Measurements from ENCODE around the gene DYRK3.
"Not testable (repeated sequence)": the region's sequence is repeated elsewhere in the genome, so short reads cannot be mapped to it uniquely, and the experiment has no call there.

GRCh38 chr1:206642074-206642473 is 6.7 kb downstream of the DYRK3 start:
- TF ChIP-seq EZH2 (IDR thresholded peaks at IDR 0.05; ENCODE audit: insufficient read depth, poor library complexity, severe bottlenecking); EZH2phosphoT487 (IDR thresholded peaks at IDR 0.05; ENCODE audit: insufficient read depth, low read depth): not testable (repeated sequence)
